ENCODE results near the gene PLEKHG2.

The PLEKHG2 gene

GRCh38 chr19:39384839-39385568, 27.5 kb upstream of the PLEKHG2 start:
- no peaks in the 10 kb centered on the region for H4K20me1 ChIP-seq (ENCODE audit: insufficient read depth, low read length)
- TF ChIP-seq CTCF (IDR thresholded peaks at IDR 0.05; ENCODE audit: low read length), result no peak
- no peak overlapping the region for H3K27ac ChIP-seq (ENCODE audit: low read length)
- H3K9ac ChIP-seq (ENCODE audit: low read length), result no peak overlapping the region
- DNase-seq, result no peak
- no peak overlapping the region for H2AFZ ChIP-seq (ENCODE audit: low read length)
- no peaks in the 10 kb centered on the region for H3K9me2 ChIP-seq (replicated peaks; ENCODE audit: insufficient read depth, low read length)
- peaks cover 12% of the 10 kb centered on the region for H3K79me2 ChIP-seq (ENCODE audit: low read length)
- no peaks in the 10 kb centered on the region for H3F3A ChIP-seq (ENCODE audit: insufficient read depth, low read length)
- no peaks in the 10 kb centered on the region for H3K36me3 ChIP-seq (replicated peaks; ENCODE audit: insufficient read depth, low read length)
- H3K27me3 ChIP-seq (replicated peaks; ENCODE audit: insufficient read depth, low read length), result no peaks in the 10 kb centered on the region
- H3K9me3 ChIP-seq (replicated peaks; ENCODE audit: insufficient read depth, low read length), result no peaks in the 10 kb centered on the region
- H3K4me1 ChIP-seq (ENCODE audit: low read length), result peaks cover 5% of the 10 kb centered on the region
- H3K4me2 ChIP-seq (ENCODE audit: low read depth, low read length), result no peak overlapping the region
- H3K4me3 ChIP-seq (ENCODE audit: low read length), result no peak overlapping the region

GRCh38 chr19:39385629-39386411, 26.6 kb upstream of the PLEKHG2 start:
- Histone ChIP-seq H2AFZ (ENCODE audit: low read length) (no peak overlapping the region), H3K9ac (ENCODE audit: low read length) (no peak overlapping the region), H3K4me2 (ENCODE audit: low read depth, low read length) (no peak overlapping the region), H3K4me1 (ENCODE audit: low read length) (peaks cover 7% of the 10 kb centered on the region), H3K36me3 (replicated peaks; ENCODE audit: insufficient read depth, low read length) (no peaks in the 10 kb centered on the region), H3K27me3 (replicated peaks; ENCODE audit: insufficient read depth, low read length) (no peaks in the 10 kb centered on the region), H3K9me2 (replicated peaks; ENCODE audit: insufficient read depth, low read length) (no peaks in the 10 kb centered on the region), H3K79me2 (ENCODE audit: low read length) (peaks cover 19% of the 10 kb centered on the region), H4K20me1 (ENCODE audit: insufficient read depth, low read length) (no peaks in the 10 kb centered on the region), H3F3A (ENCODE audit: insufficient read depth, low read length) (no peaks in the 10 kb centered on the region), H3K4me3 (ENCODE audit: low read length) (no peak overlapping the region), H3K27ac (ENCODE audit: low read length) (no peak overlapping the region), H3K9me3 (replicated peaks; ENCODE audit: insufficient read depth, low read length) (no peaks in the 10 kb centered on the region)
- DNase-seq, result no peak
- no peak for TF ChIP-seq CTCF (IDR thresholded peaks at IDR 0.05; ENCODE audit: low read length)
- no peak for TF ChIP-seq EZH2 (optimal IDR thresholded peaks at IDR 0.05; ENCODE audit: low read depth, low read length)
- TF ChIP-seq EZH2phosphoT487 (IDR thresholded peaks at IDR 0.05; ENCODE audit: low read length), result no peak

GRCh38 chr19:39386557-39386956, 25.9 kb upstream of the PLEKHG2 start:
- Histone ChIP-seq H3K9me2 (replicated peaks; ENCODE audit: insufficient read depth, low read length) (no peaks in the 10 kb centered on the region), H4K20me1 (ENCODE audit: insufficient read depth, low read length) (no peaks in the 10 kb centered on the region), H2AFZ (ENCODE audit: low read length) (no peak overlapping the region), H3K9me3 (replicated peaks; ENCODE audit: insufficient read depth, low read length) (no peaks in the 10 kb centered on the region), H3K27me3 (replicated peaks; ENCODE audit: insufficient read depth, low read length) (no peaks in the 10 kb centered on the region), H3K27ac (ENCODE audit: low read length) (no peak overlapping the region), H3K36me3 (replicated peaks; ENCODE audit: insufficient read depth, low read length) (no peaks in the 10 kb centered on the region), H3F3A (ENCODE audit: insufficient read depth, low read length) (peaks cover 3% of the 10 kb centered on the region; the same call in 1 of the 2 replicates), H3K4me2 (ENCODE audit: low read depth, low read length) (no peak overlapping the region), H3K9ac (ENCODE audit: low read length) (no peak overlapping the region), H3K79me2 (ENCODE audit: low read length) (peaks cover 22% of the 10 kb centered on the region), H3K4me3 (ENCODE audit: low read length) (no peak overlapping the region), H3K4me1 (ENCODE audit: low read length) (peaks cover 7% of the 10 kb centered on the region)
- TF ChIP-seq EZH2phosphoT487 (IDR thresholded peaks at IDR 0.05; ENCODE audit: low read length), result no peak
- TF ChIP-seq EZH2 (optimal IDR thresholded peaks at IDR 0.05; ENCODE audit: low read depth, low read length), result no peak
- no peak for TF ChIP-seq CTCF (IDR thresholded peaks at IDR 0.05; ENCODE audit: low read length)
- DNase-seq, result no peak
